GM18511 (cell line): ENCODE data around the gene TCL1A.

ENCODE experiments used
- ATAC-seq: cut with Tn5 transposase; IDR thresholded peaks from one replicate; pipeline ENCODE4 v1.9.1; 2021; ENCODE audit warnings: mild to moderate bottlenecking, moderate library complexity; ENCODE audit not compliant: unreplicated experiment

Gene TCL1A

DNA sequence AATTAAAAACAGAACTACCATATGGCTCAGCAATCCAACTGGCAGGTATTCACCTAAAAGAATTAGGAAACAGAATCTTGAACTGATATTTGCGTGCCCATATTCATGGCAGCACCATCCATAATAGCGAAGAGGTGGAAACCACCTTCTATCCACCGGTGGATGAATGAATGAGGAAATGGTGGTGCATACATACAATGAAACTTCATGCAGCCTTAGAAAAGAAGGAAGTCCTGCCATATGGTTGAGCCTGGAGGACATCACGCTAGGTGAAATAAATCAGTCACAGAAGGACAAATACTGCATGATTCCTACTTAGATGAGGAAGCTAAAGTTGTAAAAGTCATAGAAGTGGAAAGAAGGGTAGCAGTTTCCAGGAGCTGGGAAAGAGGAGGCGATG lies 6.6 kb downstream of the TCL1A start:
- ATAC-seq = no peak

DNA sequence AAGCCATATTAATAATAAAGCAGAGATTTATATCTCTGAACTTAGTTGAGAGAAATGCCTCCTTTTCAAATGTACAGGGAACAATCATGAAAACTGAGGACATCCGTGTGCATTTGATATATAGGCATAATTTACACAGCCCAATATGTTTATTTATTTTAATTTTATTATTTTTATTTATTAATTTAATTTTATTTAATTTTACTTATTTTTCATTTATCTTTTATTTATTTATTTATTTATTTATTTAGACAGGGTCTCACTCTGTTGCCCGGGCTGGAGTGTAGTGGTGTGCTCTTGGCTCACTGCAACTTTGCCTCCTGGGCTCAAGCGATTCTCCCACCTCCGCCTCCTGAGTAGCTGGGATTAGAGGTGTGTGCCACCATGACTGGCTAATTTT lies 8.4 kb downstream of the TCL1A start:
- ATAC-seq = no peak

DNA sequence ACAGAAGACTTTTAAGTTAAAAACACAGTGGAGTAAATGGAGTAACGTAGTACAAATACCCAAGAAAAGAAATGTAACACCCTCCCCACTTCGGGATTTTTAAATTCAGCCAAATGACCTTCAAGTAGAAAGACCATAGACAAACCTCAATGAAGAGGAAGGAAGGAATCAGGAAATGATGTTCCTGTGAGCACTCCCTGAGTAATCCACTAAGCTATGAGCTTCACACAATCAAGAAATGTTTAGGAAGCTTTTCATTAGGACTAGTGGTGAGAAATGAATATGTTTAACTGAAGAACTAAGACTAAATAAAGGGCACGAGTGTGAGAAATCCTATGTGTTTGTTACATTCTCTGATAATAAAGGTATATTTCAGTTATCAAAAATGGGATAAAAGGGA lies 10.1 kb downstream of the TCL1A start:
- no peak for ATAC-seq

DNA sequence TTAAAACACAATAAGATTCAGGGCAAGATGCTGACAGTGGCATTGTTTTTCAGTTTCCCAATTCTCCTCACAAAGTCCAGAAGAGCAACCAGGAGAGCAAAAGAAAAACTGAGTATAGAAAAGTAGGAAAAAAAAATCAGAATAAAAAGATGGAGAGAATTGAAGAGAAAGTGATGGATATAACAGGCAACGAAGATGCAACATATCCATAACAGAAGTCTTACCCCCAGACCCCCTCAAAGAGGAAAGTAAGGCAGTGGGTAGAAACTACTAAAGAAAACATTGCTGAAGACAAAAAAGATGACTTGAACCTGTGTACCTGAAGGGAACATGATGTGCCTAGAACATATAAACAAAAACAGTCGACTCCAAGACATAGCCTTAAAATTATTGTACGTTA lies 10.6 kb downstream of the TCL1A start:
- no peak for ATAC-seq

DNA sequence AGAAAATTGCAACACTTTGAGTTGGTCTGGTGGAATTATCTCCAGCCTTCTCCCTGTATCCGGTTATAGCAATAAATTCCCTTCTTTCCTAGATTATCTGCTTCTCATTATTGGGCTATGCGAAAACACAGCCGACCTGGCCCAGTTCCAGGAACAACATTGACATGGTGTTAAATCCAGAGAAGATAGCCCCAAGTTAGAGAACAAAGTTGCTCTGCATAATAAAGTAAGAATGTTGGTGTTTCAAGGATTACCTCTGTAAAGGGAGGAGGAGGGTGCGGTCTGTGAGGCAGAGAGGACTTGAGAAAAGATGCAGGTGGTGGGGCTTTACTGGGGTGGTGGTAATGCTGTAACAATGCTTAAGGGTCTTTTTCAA lies 12.1 kb downstream of the TCL1A start:
- ATAC-seq = no peak

DNA sequence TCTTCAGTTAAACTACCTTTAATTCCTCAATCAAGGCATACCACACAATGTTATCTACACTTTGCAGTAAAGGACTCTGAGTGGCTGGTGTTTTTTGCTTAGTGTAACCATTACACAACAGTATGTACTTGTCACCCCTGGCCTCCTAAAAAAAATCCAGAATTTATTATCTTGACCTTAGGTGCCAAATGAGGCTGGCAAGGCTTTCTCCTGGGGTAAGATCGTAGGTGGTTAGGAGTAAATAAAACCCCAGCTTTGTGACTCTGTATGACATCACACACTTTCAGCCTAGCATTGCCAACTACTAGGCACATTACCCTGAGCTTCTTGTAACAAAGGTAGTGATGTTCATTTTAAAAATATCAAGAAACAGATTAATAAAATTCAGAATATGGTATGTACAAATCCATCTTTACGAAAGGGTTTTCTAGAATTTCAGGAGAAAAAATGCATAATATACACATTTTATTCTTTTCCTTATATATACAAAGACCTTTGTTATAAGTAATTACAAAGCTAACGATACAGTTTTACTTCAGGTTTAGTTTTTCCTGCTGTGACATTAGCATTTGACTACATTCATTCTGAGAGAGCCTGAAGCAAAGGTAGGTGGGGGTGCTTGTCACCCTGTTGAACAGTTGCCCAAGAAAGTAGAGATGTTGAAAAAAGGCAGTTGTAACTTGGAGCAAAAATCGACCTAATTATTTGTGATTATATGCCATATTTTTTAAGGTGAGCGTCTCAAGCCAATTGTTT lies 13.5 kb downstream of the TCL1A start:
- ATAC-seq = no peak

DNA sequence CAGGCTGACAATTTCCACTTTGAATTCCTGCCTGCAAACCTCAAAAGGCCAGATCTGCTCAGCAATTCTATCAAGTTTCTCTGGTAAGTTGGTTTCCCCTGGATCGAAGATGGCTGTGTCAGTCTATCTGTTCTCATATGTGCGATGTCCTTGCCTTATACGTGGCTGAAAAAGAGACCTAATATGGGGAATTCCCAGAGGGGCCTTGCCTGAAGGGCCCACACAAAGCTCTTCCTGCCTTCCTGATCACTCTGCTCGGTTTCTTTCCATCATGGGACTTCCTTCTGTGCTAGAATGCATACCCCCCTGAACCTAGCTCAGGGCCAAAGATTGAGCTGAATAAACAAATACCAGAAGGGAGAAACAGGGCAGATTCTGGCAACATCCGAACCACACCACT lies 14.5 kb downstream of the TCL1A start:
- ATAC-seq = peak; percentile 58

DNA sequence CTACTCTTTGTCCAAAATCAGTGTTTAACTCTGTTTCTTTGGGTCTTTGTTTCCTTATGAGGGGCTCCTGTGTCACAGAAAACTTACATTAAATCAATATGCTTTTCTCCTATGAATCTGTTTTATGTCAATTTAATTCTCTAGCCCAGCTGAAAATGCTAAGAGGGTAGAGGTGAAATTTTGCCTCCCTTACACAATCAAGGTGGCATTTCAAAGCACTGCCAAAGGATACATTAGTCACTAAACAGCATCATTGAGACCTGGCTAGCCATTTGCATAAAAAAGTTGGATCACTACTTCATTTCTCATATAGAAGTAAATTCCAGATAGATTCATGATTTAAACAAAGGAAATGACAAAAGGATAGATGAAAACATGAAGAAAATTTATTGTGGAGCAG lies 15.6 kb downstream of the TCL1A start:
- no peak for ATAC-seq

DNA sequence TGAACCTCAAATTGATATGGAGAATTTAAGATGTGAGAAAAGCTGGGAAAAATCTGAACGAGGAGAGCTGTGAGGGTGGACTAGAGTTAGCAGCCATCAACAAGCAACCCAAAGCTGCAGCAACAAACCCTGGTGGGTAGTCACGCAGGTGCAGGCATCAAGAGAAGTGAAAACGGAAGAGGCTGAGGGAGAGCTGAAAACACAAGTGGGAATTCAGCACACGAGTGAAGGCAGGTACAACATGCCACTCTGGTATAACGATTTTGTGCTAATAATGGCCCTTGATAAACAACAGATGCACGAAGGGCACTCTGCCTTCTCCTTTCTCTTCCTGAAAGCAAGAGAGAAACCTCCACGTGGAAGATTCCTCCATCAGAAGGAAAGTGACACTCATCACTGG lies 16.2 kb downstream of the TCL1A start:
- peak; percentile 60 for ATAC-seq

DNA sequence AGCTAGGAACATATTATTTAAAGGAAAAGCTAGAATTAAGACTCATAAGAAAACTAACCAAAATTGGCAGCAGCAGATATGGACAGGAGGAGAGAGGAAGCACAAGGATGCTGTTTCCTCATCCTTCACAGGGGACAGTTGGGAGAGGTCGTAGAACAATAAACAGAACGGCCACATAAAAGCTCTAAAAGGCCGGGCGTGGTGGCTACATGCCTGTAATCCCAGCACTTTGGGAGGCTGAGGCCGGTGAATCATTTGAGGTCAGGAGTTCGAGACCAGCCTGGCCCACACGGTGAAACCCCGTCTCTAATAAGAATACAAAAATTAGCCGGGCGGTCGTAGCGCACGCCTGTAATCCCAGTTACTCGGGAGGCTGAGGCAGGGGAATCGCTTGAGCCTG lies 17.2 kb downstream of the TCL1A start:
- no peak for ATAC-seq

DNA sequence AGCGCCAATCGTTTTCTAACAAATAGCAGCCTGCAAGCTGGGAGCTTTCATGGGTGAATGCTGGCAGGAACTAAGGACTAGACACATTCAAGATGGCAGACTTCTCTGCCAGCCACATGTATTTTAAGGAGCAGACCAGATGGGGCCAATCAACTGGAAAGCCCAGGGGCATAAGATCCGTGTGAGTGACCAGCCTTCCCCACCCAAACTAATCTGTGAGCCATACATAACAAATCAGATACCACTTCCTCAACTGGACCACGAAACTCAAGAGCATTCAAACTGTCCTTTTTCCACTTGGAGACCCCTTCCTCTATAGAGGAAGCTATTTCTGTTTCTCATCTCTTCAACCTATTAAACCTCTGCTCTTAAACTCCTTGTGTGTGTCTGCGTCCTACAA lies 18.0 kb downstream of the TCL1A start:
- no peak for ATAC-seq

DNA sequence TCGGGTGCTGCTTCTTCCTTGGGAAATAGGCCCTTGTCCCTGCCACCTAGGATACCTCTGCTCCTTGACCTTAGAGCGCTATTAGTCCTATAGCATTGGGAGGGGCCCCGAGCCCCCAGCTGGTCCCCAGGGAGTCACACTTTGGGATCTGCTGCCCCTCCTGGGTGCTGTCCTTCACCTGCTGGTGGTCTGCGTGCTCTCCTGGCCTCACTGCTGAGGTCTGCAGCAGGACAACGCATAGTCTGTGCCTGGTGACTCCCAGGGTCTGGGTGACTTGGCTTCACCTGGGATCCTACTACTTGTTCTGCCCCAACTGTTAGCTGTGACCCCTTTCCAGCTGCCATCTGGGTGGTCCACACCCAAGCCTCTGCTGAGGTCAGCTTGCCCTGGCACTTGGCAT lies 18.9 kb downstream of the TCL1A start:
- ATAC-seq = no peak

DNA sequence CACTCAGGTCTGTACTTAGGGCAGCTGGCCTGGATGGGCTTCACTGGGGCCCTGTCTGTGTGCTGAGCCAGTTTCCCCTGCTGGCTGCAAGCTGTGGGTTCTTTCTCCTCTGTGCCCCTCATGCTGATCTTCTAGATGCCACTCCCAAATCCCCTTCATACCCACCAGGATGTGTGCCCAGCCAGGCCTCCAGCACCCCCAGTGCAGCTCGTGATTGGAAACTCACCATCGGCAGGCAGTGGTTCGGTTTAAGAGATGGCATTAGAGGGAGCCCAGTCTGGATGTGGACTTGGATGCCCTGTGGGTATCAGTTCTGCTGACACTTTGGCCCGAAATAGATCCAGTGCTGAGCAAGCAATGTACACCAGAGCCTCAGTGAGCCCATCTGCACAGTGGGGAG lies 21.8 kb downstream of the TCL1A start:
- no peak for ATAC-seq

DNA sequence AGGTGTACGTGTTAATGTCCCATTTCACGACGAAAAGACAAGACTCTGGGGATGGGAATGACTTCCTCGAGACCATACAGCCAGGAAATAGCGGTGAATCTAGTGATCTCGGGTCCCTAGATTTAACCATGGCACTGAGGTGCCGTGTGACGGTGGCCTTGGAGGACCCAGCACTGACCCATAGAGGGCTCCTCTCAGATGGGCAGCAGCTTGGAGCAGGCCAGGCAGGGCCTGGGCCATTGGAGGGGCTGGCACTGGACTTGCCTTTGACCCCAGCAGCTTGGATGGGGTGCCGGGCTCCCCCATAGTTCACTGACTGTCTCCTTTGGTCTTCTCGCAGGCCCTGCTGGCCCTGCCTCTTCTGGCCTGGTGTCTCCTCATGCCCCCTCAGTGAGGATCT lies 22.3 kb downstream of the TCL1A start:
- ATAC-seq = no peak

DNA sequence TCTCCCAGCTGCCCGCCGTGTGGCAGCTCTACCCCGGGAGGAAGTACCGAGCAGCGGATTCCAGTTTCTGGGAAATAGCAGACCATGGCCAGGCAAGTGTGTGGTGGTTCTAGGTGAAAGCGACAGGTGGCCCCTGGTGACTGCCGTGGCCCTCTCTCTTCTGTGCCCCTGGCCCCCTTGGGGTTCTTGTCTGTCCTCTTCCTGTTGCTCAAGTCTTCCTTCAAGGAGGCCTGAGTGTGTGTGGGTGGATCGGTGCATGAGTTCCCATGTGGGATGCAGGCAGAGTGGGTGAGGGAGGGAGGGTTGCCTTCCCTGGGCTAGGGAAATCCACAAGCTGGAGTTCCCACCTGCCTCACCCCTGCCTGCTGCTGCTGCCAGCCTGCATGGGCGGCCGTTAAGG lies 23.1 kb downstream of the TCL1A start:
- ATAC-seq = no peak

DNA sequence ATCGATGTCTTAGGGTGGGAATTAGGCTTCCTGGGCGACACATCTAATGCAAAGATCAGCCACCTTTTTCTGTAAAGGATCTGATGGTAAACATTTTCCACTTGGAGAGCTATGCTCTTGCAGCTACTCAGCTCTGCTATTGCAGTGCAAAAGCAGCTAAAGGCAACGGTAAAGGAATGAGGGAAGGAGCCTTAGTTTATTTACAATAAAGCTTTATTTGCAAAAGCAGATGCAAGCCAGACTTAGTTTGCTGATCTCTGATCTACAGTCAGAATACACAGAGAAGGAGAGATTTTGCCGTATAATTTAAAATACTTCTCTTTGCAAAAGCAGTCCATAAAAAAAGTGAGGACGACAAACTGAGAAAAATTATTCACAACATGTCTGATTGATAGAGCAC lies 24.5 kb downstream of the TCL1A start:
- ATAC-seq = no peak

DNA sequence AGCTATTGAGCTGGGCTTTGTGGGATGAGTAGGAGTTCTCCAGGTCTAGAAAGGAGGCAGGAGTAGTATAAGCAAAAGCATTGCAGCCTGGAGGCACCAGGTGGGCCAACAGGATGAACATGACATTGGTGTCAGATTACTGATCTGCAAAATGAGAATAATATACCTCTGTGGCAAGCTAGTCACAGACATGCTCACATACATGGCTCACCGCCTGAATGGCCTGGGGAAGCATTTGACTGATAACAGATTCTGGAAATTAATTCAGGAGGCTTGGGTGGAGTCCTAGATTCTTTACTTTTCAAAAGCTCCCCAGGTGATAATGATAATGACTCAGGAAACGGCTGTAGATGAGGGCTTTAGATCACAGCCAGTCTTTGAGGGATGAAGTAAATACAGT lies 27.0 kb downstream of the TCL1A start:
- no peak for ATAC-seq

DNA sequence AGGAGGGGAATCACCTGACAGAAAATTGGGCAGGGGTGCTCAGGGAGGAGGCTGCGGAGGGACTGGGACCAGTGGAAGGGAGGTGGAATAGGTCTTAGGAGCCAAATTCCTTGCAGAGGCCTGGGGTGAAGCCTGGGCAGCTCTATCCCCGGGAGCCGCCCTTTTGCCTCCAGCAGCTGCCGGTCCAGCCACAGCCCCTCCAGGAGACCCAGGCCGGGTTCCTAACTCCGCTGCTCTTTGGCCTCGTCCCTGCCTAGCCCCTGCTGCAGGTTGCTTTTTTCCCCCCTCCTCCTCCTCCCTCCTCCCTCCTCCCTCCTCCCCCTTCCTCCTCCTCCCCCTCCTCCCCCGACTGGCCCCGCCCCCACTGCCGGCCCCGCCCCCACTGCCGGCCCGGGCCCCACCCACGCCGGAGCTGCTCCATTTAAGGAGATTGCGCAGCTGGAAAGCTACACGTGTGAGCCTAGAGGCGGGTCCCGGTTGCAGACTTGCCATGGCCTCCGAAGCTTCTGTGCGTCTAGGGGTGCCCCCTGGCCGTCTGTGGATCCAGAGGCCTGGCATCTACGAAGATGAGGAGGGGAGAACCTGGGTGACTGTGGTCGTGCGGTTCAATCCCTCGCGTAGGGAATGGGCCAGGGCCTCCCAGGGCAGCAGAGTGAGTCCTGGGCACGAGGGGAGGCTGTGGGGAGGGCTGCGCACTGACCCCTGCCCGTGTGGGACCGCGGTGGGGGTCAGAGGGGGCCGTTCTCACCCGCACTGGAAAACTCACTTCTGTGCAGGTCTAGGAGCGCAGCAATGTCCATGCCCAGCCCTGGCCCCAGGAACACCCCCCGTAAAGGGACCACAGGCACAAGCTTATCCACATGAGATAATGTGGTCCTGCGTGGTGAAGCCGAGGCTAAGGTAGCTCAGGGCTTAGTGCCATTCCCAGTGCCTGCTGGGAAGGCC lies 27.7 kb downstream of the TCL1A start, which contains the start of gene TCL1B:
Gene TCL1B, plus strand, starts transcription at position 449 of the 945 bp plus-strand sequence. Its CDS starts 42 bp downstream, at position 491.
- no peak for ATAC-seq

DNA sequence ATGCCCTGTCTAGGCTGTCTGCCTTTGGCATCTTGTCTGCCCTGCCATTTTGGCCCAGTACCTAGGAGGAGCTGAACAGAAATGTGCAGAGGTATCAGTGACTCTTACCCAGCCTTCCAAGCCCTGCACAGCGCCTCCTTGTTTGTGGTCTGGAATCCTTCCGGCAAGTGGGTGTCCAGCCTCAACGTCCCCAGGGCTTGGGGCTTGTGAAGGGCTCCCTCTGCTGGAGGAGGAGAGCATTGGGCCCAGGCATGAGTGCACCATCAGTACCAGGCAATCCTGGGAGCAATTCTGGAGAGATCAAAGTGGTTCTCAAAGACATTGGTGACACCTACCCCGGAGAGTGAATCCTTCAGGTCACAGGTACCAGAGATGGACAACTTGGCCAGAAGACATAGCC lies 30.1 kb downstream of the TCL1A start:
- ATAC-seq = no peak

DNA sequence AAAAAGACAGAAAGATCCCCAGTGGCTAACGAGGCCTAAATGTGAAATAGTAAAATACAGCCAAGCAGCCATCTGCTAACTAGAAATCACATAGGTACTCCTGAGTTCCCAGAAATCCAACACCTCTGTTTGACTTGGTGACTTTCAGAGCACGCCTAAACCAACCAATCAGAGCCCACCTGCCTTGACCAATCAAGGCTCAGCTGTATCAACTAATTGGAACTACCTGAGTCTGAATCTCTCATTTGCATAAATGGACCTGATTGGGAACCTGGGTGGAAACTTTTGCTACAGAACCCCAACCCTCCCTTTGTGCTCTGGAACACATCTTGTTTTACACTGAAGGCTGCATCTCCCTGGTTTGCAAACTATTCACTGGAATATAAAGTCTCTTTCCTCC lies 32.8 kb downstream of the TCL1A start:
- ATAC-seq = no peak

DNA sequence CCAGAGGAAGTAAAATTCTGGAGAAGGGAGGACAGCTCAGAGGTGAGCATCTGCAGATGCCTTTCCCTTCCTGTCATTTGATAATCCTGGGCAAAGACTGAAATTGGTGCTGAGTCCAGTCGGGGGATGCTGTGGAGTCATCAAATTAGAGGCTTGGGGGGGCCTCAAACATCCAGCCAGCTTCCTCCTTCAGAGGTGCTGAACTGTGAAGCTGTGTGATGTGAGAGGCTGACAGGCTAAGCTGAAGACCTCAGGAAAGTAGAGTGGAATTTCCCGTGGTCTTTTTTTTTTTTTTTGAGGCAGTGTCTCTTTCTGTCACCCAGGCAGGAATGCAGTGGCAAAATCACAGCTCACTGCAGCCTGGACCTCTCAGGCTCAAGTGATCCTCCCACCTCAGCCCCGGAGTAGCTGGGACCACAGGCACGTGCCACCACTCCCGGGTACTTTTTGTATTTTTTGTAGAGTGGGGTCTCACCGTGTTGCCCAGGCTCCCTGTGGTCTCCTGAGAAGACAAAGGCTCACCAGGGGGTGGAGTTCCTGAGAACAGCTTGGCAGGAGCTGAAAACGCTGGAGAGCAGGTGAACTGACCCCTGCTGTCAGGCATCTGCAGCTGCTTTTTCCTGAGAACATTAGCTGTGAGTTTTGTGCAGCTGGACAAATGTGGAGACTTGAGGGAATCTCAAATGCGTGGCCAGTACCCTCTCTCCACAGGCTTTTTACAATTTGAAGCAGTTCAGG lies 33.8 kb downstream of the TCL1A start:
- no peak for ATAC-seq
